GM23248 (cell line): ENCODE data around the gene MMP28.

ENCODE experiments used
- EZH2 ChIP-seq: fragments of 200-600 bp; sonication (generic); IDR thresholded peaks from 2 replicates; pipeline ENCODE4 v1.6.1; 2018; ENCODE audit warnings: antibody characterized with exemption, mild to moderate bottlenecking; ENCODE audit not compliant: insufficient read depth, poor library complexity, severe bottlenecking
- EZH2phosphoT487 ChIP-seq: fragments of 200-600 bp; sonication (generic); IDR thresholded peaks from 2 replicates; pipeline ENCODE4 v1.6.1; 2018; ENCODE audit warnings: antibody characterized with exemption, moderate library complexity, mild to moderate bottlenecking, low read depth; ENCODE audit not compliant: insufficient read depth

DNA sequence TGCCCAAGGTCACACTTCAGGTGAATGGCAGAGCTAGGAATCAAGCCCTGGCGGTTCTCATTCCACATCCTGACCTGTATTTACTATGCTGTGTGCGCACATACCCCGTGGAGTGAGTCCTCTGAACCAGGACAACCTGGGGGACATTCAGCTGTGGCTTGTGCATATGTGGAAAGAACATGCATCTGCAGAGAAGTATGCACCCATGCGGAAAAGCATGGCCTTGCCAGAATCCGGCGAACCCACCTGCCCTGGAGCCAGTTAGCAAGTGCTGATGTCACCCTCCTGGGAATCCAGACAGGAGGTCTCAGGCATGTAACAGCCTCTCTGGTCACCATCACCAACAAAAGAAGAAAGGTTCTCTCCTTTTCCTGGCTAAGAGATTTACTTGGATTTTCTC lies 62.1 kb downstream of the MMP28 start:
- TF ChIP-seq EZH2 (no peak), EZH2phosphoT487 (no peak)
